Ishikawa (cell line): Measurements from ENCODE around the gene ABAT.

Experiments
- CEBPB ChIP-seq: IDR thresholded peaks from 2 replicates; pipeline ENCODE4 v1.6.1; 2012
- CREB1 ChIP-seq: IDR thresholded peaks from 2 replicates; pipeline ENCODE4 v1.6.1; 2012; ENCODE audit warnings: low read depth
- EGR1 ChIP-seq: IDR thresholded peaks from 2 replicates; pipeline ENCODE4 v1.6.1; 2012
- EP300 ChIP-seq: IDR thresholded peaks from 2 replicates; pipeline ENCODE4 v1.6.1; 2012; ENCODE audit warnings: borderline replicate concordance
- FOXM1 ChIP-seq: IDR thresholded peaks from 2 replicates; pipeline ENCODE4 v1.6.1; 2012; ENCODE audit warnings: low read depth, borderline replicate concordance
- MAX ChIP-seq: IDR thresholded peaks from 2 replicates; pipeline ENCODE4 v1.6.1; 2012
- NFIC ChIP-seq: IDR thresholded peaks from 2 replicates; pipeline ENCODE4 v1.6.1; 2012
- RAD21 ChIP-seq: IDR thresholded peaks from 2 replicates; pipeline ENCODE4 v1.6.1; 2012; ENCODE audit warnings: low read depth
- TEAD4 ChIP-seq: IDR thresholded peaks from 2 replicates; pipeline ENCODE4 v1.6.1; 2012
- USF1 ChIP-seq: IDR thresholded peaks from 2 replicates; pipeline ENCODE4 v1.6.1; 2012
- YY1 ChIP-seq: IDR thresholded peaks from 2 replicates; pipeline ENCODE4 v1.6.1; 2012; ENCODE audit warnings: low read depth
- ZBTB7A ChIP-seq: IDR thresholded peaks from 2 replicates; pipeline ENCODE4 v1.6.1; 2012; ENCODE audit warnings: low read depth
- TF ChIP-seq, protein P1 (sequence below): IDR thresholded peaks from 2 replicates; pipeline ENCODE4 v1.6.1; 2012; ENCODE audit warnings: low read depth, mild to moderate bottlenecking

- TF ChIP-seq NFIC (no peak), CEBPB (no peak), EP300 (no peak), FOXM1 (no peak), RAD21 (no peak), MAX (no peak), USF1 (no peak), YY1 (no peak), TEAD4 (no peak), CREB1 (no peak), ZBTB7A (no peak), EGR1 (no peak)
- TF ChIP-seq, protein P1, sequence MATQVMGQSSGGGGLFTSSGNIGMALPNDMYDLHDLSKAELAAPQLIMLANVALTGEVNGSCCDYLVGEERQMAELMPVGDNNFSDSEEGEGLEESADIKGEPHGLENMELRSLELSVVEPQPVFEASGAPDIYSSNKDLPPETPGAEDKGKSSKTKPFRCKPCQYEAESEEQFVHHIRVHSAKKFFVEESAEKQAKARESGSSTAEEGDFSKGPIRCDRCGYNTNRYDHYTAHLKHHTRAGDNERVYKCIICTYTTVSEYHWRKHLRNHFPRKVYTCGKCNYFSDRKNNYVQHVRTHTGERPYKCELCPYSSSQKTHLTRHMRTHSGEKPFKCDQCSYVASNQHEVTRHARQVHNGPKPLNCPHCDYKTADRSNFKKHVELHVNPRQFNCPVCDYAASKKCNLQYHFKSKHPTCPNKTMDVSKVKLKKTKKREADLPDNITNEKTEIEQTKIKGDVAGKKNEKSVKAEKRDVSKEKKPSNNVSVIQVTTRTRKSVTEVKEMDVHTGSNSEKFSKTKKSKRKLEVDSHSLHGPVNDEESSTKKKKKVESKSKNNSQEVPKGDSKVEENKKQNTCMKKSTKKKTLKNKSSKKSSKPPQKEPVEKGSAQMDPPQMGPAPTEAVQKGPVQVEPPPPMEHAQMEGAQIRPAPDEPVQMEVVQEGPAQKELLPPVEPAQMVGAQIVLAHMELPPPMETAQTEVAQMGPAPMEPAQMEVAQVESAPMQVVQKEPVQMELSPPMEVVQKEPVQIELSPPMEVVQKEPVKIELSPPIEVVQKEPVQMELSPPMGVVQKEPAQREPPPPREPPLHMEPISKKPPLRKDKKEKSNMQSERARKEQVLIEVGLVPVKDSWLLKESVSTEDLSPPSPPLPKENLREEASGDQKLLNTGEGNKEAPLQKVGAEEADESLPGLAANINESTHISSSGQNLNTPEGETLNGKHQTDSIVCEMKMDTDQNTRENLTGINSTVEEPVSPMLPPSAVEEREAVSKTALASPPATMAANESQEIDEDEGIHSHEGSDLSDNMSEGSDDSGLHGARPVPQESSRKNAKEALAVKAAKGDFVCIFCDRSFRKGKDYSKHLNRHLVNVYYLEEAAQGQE: no peak
Observed at GRCh38 chr16:8795818-8796217, 121.4 kb downstream of the ABAT start.
